CD8-positive, alpha-beta memory T cell (primary cell): ENCODE measurements around the gene DNAH9. TPM values are rescaled to one million over a fixed set of nuclear protein-coding genes. Genes with fewer than 3 reads are reported as not detected.
A peak's percentile ranks its signal among the peaks of the same experiment; 100 is the strongest.

Experiments
- CTCF ChIA-PET: fragments of 350-600 bp; sonication (Branson Sonifier 250); formaldehyde crosslinking; loops from one replicate; lab custom pipeline; 2021; ENCODE audit warnings: antibody characterized with exemption; lab: Charles Lee
- POLR2A ChIA-PET: fragments of 350-600 bp; sonication (Branson Sonifier 250); formaldehyde crosslinking; loops from one replicate; lab custom pipeline; 2021; ENCODE audit warnings: antibody characterized with exemption; lab: Charles Lee
- DNase-seq, 5 donors: peaks; one replicate each; pipeline versions ENCODE4 v3.0.0 to v3.0.0-alpha.2; 2020 to 2022; ENCODE audit warnings: mixed read lengths in 1 of 5
- H3K27ac ChIP-seq: one replicate; pipeline ENCODE4 v1.7.0; 2013; ENCODE audit warnings: low read depth, mild to moderate bottlenecking, low read length, moderate library complexity
- H3K27me3 ChIP-seq: 2 replicates; pipeline ENCODE4 v1.7.0; 2013; ENCODE audit warnings: low read length, mild to moderate bottlenecking; ENCODE audit not compliant: insufficient read depth, poor library complexity, severe bottlenecking
- H3K36me3 ChIP-seq: 2 replicates; pipeline ENCODE4 v1.7.0; 2013; ENCODE audit warnings: mild to moderate bottlenecking, low read length, moderate library complexity; ENCODE audit not compliant: insufficient read depth
- H3K4me1 ChIP-seq: 2 replicates; pipeline ENCODE4 v1.7.0; 2013; ENCODE audit warnings: mild to moderate bottlenecking, low read length, moderate library complexity; ENCODE audit not compliant: insufficient read depth
- H3K4me3 ChIP-seq: 2 replicates; pipeline ENCODE4 v1.7.0; 2013; ENCODE audit warnings: mild to moderate bottlenecking, low read length
- H3K9me3 ChIP-seq: 2 replicates; pipeline ENCODE4 v1.7.0; 2013; ENCODE audit warnings: mild to moderate bottlenecking, low read length
- H3K27ac Mint-ChIP-seq, 8 donors: one replicate each; pipeline ENCODE4 v1.8.0; 2020 to 2021; ENCODE audit warnings: mixed read lengths in 8 of 8, mild to moderate bottlenecking in 6 of 8, inconsistent platforms in 3 of 8, moderate library complexity in 3 of 8
- H3K27me3 Mint-ChIP-seq, 2 donors: one replicate each; pipeline ENCODE4 v1.8.0; 2020 to 2021; ENCODE audit warnings: mixed read lengths in 2 of 2, mild to moderate bottlenecking in 1 of 2, moderate library complexity in 1 of 2
- H3K36me3 Mint-ChIP-seq, 3 donors: one replicate each; pipeline ENCODE4 v1.8.0; 2020 to 2021; ENCODE audit warnings: mixed read lengths in 3 of 3, inconsistent platforms in 1 of 3, mild to moderate bottlenecking in 1 of 3
- H3K4me1 Mint-ChIP-seq, 3 donors: one replicate each; pipeline ENCODE4 v1.8.0; 2020 to 2021; ENCODE audit warnings: mixed read lengths in 3 of 3, inconsistent platforms in 1 of 3, mild to moderate bottlenecking in 1 of 3
- H3K4me3 Mint-ChIP-seq, 7 donors: one replicate each; pipeline ENCODE4 v1.8.0; 2020 to 2021; ENCODE audit warnings: mixed read lengths in 7 of 7, mild to moderate bottlenecking in 6 of 7, moderate library complexity in 4 of 7, inconsistent platforms in 2 of 7
- H3K9me3 Mint-ChIP-seq, 5 donors: one replicate each; pipeline ENCODE4 v1.8.0; 2020 to 2022; ENCODE audit warnings: mixed read lengths in 5 of 5, mild to moderate bottlenecking in 3 of 5, moderate library complexity in 2 of 5, inconsistent platforms in 1 of 5
- polyA plus RNA-seq: library from polyadenylated mRNA; unstranded; fragments of 300-500 nt; fragmentation: Illumina TruSeq; gene quantifications from one replicate; pipeline ENCODE4 v1.2.3, GENCODE V29; 2021
- total RNA-seq, 2 experiments: library from RNA; stranded (reverse); gene quantifications; one replicate each; pipeline ENCODE4 v1.2.3, GENCODE V29; 2021

The DNAH9 gene
- total and polyA plus RNA-seq, 3 experiments from 2014 or later, result not detected

DNA sequence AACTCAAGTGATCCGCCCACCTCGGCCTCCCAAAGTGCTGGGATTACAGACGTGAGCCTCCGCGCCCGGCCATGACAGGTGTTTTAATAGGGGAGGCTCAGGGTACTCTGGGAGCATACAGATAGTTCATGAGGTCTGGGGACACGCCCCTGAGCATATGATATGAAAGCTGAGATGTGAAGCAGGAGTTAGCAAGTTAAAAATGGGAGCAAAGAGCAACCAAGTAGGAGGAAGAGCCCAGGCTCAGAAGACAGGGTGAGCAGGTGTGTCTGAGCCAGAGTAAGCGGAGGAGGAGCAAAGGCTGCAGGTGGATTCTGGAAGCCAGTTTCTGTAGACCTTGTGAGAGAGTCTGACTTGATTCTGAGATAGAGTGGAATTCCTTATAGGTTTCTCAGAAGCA, 103.6 kb downstream of the DNAH9 start:
- no peak overlapping the region for H3K27ac Mint-ChIP-seq
- Histone ChIP-seq H3K27ac (no peak overlapping the region), H3K36me3 (no peaks in the 10 kb centered on the region), H3K9me3 (no peaks in the 10 kb centered on the region), H3K4me1 (no peaks in the 10 kb centered on the region), H3K4me3 (no peak overlapping the region), H3K27me3 (no peaks in the 10 kb centered on the region)
- no peak overlapping the region for H3K4me3 Mint-ChIP-seq
- H3K36me3 Mint-ChIP-seq, result no peaks in the 10 kb centered on the region
- no peaks in the 10 kb centered on the region for H3K27me3 Mint-ChIP-seq
- no peak for DNase-seq
- peaks cover 0 to 10% (median 2%) of the 10 kb centered on the region in 5 donors for H3K9me3 Mint-ChIP-seq
- ChIA-PET CTCF (no interaction called here), POLR2A (no interaction called here)
- no peaks in the 10 kb centered on the region for H3K4me1 Mint-ChIP-seq

DNA sequence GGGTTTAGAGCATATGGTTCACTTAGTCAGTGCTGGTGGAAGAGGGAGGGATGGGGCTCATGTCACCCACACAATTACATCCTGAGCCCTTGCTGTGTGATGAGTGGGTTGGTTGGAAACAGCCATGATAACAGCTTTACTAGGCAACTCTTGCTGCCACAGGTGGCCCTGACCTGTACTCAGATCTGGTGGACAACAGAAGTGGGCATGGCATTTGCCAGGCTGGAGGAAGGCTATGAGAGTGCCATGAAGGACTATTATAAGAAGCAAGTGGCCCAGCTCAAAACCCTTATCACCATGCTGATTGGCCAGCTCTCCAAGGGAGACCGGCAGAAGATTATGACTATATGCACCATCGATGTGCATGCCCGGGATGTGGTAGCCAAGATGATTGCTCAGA, 105.8 kb downstream of the DNAH9 start:
- Histone ChIP-seq H3K36me3 (no peaks in the 10 kb centered on the region), H3K9me3 (no peaks in the 10 kb centered on the region), H3K4me1 (no peaks in the 10 kb centered on the region), H3K27ac (no peak overlapping the region), H3K27me3 (no peaks in the 10 kb centered on the region), H3K4me3 (no peak overlapping the region)
- ChIA-PET CTCF (no interaction called here), POLR2A (no interaction called here)
- DNase-seq, result no peak
- Mint-ChIP-seq H3K36me3 (no peaks in the 10 kb centered on the region), H3K27ac (no peak overlapping the region), H3K9me3 (peaks cover 0 to 11% (median 2%) of the 10 kb centered on the region in 5 donors), H3K4me3 (no peak overlapping the region), H3K27me3 (no peaks in the 10 kb centered on the region), H3K4me1 (no peaks in the 10 kb centered on the region)

DNA sequence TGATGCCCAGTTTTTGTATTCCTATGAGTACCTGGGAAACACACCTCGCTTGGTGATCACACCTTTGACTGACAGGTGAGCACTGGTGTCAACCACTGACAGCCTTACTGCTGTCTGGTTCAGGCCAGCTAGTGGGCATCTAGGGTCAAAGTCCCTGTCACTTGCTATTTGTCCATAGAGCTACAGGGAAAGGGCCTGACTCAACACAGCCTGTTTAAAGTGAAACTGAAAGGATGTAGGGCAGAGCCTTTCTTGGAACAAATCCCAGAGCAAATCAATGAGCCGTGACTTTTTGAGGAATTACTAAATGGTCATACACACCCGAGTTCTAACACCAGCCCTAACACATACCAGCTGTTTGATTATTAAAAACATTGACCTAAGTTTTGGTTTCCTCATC, 106.8 kb downstream of the DNAH9 start:
- Histone ChIP-seq H3K4me1 (no peaks in the 10 kb centered on the region), H3K27ac (no peak overlapping the region), H3K36me3 (no peaks in the 10 kb centered on the region), H3K27me3 (no peaks in the 10 kb centered on the region), H3K9me3 (no peaks in the 10 kb centered on the region), H3K4me3 (no peak overlapping the region)
- no peak overlapping the region for H3K27ac Mint-ChIP-seq
- peaks cover 0 to 8% (median 2%) of the 10 kb centered on the region in 5 donors for H3K9me3 Mint-ChIP-seq
- no peaks in the 10 kb centered on the region for H3K27me3 Mint-ChIP-seq
- ChIA-PET POLR2A (no interaction called here), CTCF (no interaction called here)
- DNase-seq, result no peak
- peak overlapping the region in 1 of 7 donors; percentile 8 for H3K4me3 Mint-ChIP-seq
- H3K4me1 Mint-ChIP-seq, result no peaks in the 10 kb centered on the region
- no peaks in the 10 kb centered on the region for H3K36me3 Mint-ChIP-seq

DNA sequence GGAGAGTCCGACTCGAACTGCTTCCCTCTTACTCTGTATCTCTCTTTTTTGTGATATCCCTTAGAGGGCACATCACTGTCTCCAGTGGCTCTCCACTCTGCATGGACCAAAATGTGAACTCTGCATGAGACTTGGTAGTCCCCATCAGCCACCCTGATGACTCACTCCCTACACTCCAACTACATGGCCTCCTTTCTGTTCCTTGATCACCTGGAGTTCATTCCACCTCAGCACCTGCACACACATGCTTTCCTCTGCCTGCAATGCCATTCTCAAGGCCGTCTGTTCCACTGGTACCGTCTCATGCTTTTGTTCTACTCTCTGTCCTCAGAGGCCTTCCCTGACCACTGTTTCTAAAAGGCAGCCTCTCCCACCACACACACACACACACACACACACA, 109.3 kb downstream of the DNAH9 start:
- H3K27me3 ChIP-seq, result no peaks in the 10 kb centered on the region
- no peak overlapping the region for H3K4me3 Mint-ChIP-seq
- peaks cover 0 to 7% (median 2%) of the 10 kb centered on the region in 5 donors for H3K9me3 Mint-ChIP-seq
- H3K4me3 ChIP-seq, result no peak overlapping the region
- POLR2A ChIA-PET, result no interaction called here
- no peaks in the 10 kb centered on the region for H3K36me3 Mint-ChIP-seq
- H3K27ac Mint-ChIP-seq, result no peak overlapping the region
- no peaks in the 10 kb centered on the region for H3K4me1 ChIP-seq
- no peaks in the 10 kb centered on the region for H3K27me3 Mint-ChIP-seq
- CTCF ChIA-PET, result no interaction called here
- DNase-seq, result no peak
- no peaks in the 10 kb centered on the region for H3K9me3 ChIP-seq
- no peaks in the 10 kb centered on the region for H3K4me1 Mint-ChIP-seq
- no peak overlapping the region for H3K27ac ChIP-seq
- no peaks in the 10 kb centered on the region for H3K36me3 ChIP-seq

DNA sequence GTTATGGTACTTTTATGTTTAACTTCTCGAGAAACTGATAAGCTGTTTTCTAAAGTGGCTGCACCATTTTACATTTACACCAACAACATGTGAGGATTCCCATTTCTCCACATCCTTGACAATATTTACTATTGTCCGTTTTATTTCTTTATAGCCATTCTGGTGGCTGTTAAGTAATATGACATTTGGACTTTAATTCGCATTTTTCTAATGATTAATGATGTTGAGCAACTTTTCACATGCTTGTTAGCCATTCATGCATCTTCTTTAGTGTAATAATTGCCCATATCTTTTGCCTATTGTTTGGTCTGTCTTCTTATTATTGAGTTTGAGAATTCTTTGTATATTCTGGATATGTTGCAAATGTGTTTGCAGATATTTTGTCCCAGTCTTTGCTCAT, 114.2 kb downstream of the DNAH9 start:
- Histone ChIP-seq H3K4me3 (no peak overlapping the region), H3K27ac (no peak overlapping the region), H3K36me3 (no peaks in the 10 kb centered on the region), H3K9me3 (no peaks in the 10 kb centered on the region), H3K4me1 (no peaks in the 10 kb centered on the region), H3K27me3 (no peaks in the 10 kb centered on the region)
- ChIA-PET CTCF (no interaction called here), POLR2A (no interaction called here)
- Mint-ChIP-seq H3K9me3 (peaks cover 0 to 7% (median 1%) of the 10 kb centered on the region in 5 donors), H3K4me3 (no peak overlapping the region), H3K4me1 (no peaks in the 10 kb centered on the region), H3K36me3 (no peaks in the 10 kb centered on the region), H3K27me3 (no peaks in the 10 kb centered on the region), H3K27ac (no peak overlapping the region)
- DNase-seq, result no peak

DNA sequence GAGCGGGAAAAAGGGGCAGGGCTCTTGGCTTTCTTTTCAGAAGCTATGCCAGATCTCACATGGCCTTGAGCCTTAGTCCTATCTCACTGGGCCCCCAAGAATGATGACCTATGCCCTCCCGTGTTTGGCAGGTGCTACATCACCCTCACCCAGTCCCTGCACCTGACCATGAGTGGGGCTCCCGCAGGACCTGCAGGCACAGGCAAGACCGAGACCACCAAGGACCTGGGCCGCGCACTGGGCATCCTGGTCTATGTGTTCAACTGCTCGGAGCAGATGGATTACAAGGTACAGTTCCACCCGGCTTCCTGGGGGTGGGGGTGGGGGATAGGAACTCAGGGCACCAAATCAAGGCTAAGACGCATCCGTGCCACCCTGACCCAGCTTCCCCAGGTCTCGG, 120.9 kb downstream of the DNAH9 start:
- Histone ChIP-seq H3K27me3 (no peaks in the 10 kb centered on the region), H3K9me3 (no peaks in the 10 kb centered on the region), H3K36me3 (no peaks in the 10 kb centered on the region), H3K27ac (no peak overlapping the region), H3K4me3 (no peak overlapping the region), H3K4me1 (no peaks in the 10 kb centered on the region)
- no peak overlapping the region for H3K4me3 Mint-ChIP-seq
- no peaks in the 10 kb centered on the region for H3K36me3 Mint-ChIP-seq
- DNase-seq, result no peak
- no peak overlapping the region for H3K27ac Mint-ChIP-seq
- no peaks in the 10 kb centered on the region for H3K27me3 Mint-ChIP-seq
- no peaks in the 10 kb centered on the region for H3K4me1 Mint-ChIP-seq
- peaks cover 0 to 11% (median 0%) of the 10 kb centered on the region in 5 donors for H3K9me3 Mint-ChIP-seq
- ChIA-PET CTCF (no interaction called here), POLR2A (no interaction called here)

DNA sequence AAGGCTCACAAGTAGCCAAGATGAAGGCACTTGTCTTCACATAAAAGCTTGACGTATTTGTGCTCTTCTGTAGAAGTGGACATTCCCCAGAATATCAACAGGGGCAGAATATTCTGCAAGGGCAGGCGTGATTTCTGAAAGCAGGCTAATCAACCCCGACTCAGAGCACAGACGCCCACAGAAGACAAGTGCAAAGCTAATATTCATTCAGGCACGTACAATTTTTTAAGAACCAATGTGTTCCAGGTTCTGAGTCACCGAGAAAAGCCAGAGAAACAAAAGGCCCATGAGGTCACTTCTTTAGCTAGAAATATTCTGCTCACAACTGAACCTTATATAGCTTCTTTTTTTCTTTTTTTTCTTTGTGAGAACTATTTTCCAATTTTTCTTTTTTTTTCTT, 121.6 kb downstream of the DNAH9 start:
- no peak for DNase-seq
- Histone ChIP-seq H3K9me3 (no peaks in the 10 kb centered on the region), H3K36me3 (no peaks in the 10 kb centered on the region), H3K27me3 (no peaks in the 10 kb centered on the region), H3K4me1 (no peaks in the 10 kb centered on the region), H3K27ac (no peak overlapping the region), H3K4me3 (no peak overlapping the region)
- Mint-ChIP-seq H3K27me3 (no peaks in the 10 kb centered on the region), H3K9me3 (peaks cover 0 to 11% (median 2%) of the 10 kb centered on the region in 5 donors), H3K27ac (no peak overlapping the region), H3K36me3 (no peaks in the 10 kb centered on the region), H3K4me1 (no peaks in the 10 kb centered on the region), H3K4me3 (no peak overlapping the region)
- ChIA-PET CTCF (no interaction called here), POLR2A (no interaction called here)

DNA sequence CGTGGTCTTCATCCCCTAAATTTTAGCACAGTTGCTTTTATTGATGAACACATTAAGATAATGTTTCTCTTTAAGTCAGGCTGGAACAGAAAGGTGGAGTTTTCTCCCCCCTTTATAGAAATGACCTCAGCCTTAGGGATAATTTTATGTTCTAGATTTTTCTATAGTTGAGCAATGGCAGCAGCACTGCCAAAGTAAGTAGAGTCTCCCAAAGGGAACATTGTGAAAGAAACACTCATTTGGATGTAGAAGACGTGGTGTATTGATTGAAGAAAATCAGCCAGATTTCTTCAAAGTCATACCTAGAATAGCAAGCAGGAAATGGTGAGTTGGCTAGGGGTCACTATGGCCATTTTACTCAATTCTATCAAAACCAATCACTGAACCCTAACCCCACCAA, 122.5 kb downstream of the DNAH9 start:
- POLR2A ChIA-PET, result no interaction called here
- CTCF ChIA-PET, result no interaction called here
- no peaks in the 10 kb centered on the region for H3K4me1 Mint-ChIP-seq

DNA sequence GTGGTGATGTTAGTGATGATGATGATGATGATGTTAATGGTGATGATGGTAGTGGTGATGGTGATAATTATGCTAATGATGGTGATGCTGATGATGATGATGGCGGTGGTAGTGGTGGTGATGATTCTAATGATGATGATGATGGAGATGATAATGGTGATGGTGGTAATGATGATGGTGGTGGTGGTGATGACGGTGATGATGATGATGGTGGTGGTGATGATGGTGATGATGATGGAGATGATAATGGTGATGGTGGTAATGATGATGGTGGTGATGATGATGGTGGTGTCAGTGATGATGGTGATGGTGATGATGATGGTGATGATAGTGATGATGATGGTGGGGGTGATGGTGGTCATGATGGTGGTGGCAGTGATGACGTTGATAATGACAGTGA, 132.5 kb downstream of the DNAH9 start:
- H3K9me3 Mint-ChIP-seq, result peaks cover 0 to 8% (median 2%) of the 10 kb centered on the region in 5 donors
- Histone ChIP-seq H3K27me3 (no peaks in the 10 kb centered on the region), H3K9me3 (no peaks in the 10 kb centered on the region), H3K4me3 (no peak overlapping the region), H3K4me1 (no peaks in the 10 kb centered on the region), H3K27ac (no peak overlapping the region), H3K36me3 (no peaks in the 10 kb centered on the region)
- no peak overlapping the region for H3K4me3 Mint-ChIP-seq
- peaks cover 0 to 2% of the 10 kb centered on the region in 2 donors for H3K27me3 Mint-ChIP-seq
- no peaks in the 10 kb centered on the region for H3K36me3 Mint-ChIP-seq
- POLR2A ChIA-PET, result no interaction called here
- DNase-seq, result no peak
- H3K4me1 Mint-ChIP-seq, result no peaks in the 10 kb centered on the region
- CTCF ChIA-PET, result no interaction called here
- H3K27ac Mint-ChIP-seq, result no peak overlapping the region

More for the DNA sequence above, 122.5 kb downstream of the DNAH9 start:
- Histone ChIP-seq H3K4me3 (no peak overlapping the region), H3K27me3 (no peaks in the 10 kb centered on the region), H3K36me3 (no peaks in the 10 kb centered on the region), H3K4me1 (no peaks in the 10 kb centered on the region), H3K27ac (no peak overlapping the region), H3K9me3 (no peaks in the 10 kb centered on the region)
- Mint-ChIP-seq H3K9me3 (peaks cover 0 to 11% (median 2%) of the 10 kb centered on the region in 5 donors), H3K4me3 (no peak overlapping the region), H3K27me3 (no peaks in the 10 kb centered on the region), H3K27ac (no peak overlapping the region), H3K36me3 (no peaks in the 10 kb centered on the region)
- no peak for DNase-seq
